Medulla oblongata (tissue), 1 donor: Measurements from ENCODE around the gene UBE2V1.
"Not testable (repeated sequence)": the region's sequence is repeated elsewhere in the genome, so short reads cannot be mapped to it uniquely, and the experiment has no call there.

Experiments
- DNase-seq: peaks from one replicate; pipeline ENCODE4 v3.0.0-alpha.2; 2015; ENCODE audit errors: extremely low spot score

The UBE2V1 gene

GRCh38 chr20:50115041-50115512 is 2.1 kb upstream of the UBE2V1 start:
- no peak for DNase-seq

GRCh38 chr20:50113420-50114224 is 672 bp upstream of the UBE2V1 start:
- no peak for DNase-seq

DNA sequence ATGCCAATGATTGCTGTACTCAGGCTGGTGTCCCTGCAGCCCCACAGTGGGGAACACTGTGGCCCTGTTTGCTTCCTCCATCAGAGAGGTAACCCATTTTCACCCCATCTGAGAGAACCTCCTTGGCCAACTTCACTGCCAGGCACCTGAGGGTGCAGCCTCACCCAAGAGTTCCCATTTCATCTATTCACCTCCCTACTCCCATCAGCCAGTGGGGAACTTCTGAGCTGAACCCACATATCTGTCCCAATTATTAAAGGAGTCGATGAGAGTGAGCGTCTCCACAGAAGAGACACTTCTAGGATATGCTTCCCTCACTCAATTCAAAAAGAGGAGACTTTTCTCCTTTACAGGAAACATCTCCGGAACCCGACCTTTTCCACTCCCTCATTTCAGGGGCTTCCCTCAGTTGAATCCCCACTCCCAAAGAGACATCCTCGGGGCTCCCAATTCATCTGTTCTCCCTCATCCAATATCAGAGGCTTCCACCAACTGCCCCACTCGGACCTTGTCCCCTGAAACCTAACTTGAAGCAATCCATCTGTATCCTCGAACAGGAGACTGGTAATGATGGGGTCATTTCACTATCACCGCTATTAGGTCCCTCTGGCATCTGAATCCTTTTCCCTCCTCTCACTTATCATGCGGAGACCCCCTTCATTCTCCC is 988 bp downstream of the UBE2V1 start:
- no peak for DNase-seq

GRCh38 chr20:50111120-50111828 is 1.7 kb downstream of the UBE2V1 start:
- no peak for DNase-seq

- DNase-seq: no peak
Measured at GRCh38 chr20:50110141-50111047, 2.6 kb downstream of the UBE2V1 start.

GRCh38 chr20:50108556-50109235 is 4.3 kb downstream of the UBE2V1 start:
- DNase-seq: no peak

DNA sequence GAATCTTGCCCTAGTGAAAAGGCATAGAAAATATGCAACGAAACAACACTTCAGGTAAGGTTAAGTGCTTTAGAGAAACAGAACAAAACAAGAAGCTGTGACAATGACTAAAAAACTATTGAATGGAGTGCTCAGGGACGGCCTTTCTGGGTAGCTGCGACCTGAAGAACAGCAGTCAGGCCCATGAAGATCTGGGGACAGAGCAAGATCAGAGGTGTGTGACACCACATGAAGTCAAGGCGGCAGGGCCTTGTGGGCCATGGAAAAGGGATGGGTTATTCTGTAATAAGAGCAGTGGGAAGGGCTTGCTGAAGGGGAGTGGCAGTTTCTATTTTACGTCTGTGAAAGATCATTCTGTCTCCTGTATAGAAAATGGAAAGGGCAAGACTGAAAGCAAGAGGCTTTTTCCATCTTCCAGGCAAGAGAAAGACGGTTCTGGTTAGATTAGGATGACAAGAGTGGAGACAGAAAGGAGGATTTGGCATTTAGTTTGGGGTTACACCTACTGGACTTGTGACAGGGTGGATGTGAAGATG is 5.1 kb downstream of the UBE2V1 start:
- DNase-seq: no peak

DNA sequence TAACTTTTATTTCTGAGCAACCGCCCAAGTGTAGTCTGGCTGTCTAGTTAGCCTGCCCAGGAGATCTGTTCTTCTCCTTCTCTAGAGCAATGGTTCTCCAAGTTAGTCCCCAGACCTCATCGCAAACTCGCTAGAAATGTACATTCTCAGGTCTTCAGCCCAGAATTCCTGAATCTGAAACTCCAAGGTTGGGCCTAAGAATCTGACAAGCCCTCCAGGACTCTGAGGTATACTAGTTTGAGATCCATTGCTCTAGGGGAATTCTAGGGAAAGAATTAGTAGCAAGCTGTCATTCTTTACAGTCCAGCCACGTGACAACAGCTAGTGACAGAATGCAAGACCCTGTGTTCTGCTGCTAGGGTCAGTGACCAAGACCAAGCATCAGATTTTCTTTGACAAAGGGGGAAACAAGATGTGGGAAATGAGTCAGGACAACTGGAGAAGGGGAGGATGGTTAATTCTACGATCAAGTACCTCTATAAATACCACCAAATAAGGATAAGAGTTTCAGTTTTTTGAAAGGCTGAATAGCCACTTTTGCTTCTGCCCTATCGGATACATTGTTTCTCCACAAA is 5.8 kb downstream of the UBE2V1 start:
- no peak for DNase-seq

DNA sequence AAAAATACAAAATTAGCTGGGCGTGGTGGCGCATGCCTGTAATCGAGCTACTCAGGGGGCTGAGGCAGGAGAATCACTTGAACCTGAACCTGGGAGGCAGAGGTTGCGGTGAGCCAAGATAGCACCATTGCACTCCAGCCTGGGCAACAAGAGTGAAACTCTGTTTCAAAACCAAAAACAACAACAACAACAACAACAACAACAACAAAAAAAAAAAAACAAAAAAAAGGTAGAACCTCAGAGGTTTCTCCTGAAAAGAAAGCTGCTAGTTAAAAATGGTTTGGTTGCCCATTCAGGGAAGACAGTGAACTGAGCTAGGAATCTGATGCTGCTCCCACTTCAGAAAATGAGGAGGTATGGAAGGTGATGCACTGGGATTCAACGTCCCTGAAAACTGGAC is 6.3 kb downstream of the UBE2V1 start:
- DNase-seq: not testable (repeated sequence)

DNA sequence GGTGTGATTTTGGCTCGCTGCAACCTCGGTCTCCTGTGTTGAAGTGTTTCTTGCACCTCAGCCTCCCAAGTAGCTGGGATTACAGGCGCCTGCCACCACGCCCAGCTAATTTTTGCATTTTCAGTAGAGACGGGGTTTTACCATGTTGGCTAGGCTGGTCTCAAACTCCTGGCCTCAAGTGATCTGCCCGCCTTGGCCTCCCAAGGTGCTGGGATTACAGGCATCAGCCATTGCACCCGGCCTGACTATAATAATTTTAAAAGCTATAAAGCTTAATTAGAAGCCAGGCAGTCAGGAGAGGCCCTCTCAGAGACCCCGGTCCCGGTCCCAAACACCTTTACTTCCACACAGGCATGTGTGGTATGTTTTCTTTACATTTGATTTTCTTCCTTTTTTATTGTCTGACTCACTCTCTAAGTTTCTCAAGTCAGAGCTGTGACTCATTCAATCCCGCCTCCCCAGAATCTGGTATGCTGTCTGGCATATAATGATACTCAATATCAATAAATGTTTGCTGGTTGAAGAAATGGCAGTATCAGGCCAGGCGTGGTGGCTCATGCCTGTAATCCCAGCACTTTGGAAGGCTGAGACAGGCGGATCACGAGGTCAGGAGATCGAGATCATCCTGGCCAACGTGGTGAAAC is 9.4 kb downstream of the UBE2V1 start:
- not testable (repeated sequence) for DNase-seq

- not testable (repeated sequence) for DNase-seq
Measured at GRCh38 chr20:50102551-50102950, 10.4 kb downstream of the UBE2V1 start.

- DNase-seq: no peak
Measured at GRCh38 chr20:50101887-50102286, 11.1 kb downstream of the UBE2V1 start.

- DNase-seq: no peak
Measured at GRCh38 chr20:50101281-50101680, 11.7 kb downstream of the UBE2V1 start.

- DNase-seq: no peak
Measured at GRCh38 chr20:50100552-50100951, 12.4 kb downstream of the UBE2V1 start.

DNA sequence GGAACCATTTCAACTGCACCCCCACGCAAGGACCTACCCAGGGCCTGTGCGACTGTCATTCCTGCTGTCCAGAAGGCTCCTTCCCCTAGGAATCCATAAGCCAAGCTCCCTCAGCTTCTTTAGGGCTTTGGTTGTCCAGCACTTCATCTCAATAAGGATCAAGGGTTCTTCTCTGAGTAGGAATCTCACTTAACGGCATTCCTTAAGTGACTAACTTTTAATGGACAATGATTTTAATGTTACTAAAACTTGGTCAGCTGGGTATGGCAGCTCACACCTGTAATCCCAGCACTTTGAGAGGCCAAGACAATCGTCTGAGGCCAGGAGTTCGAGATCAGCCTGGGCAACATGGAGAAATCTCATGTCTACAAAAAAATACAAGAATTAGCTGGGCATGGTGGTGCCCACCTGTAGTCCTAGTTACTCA is 13.4 kb downstream of the UBE2V1 start:
- DNase-seq: no peak

DNA sequence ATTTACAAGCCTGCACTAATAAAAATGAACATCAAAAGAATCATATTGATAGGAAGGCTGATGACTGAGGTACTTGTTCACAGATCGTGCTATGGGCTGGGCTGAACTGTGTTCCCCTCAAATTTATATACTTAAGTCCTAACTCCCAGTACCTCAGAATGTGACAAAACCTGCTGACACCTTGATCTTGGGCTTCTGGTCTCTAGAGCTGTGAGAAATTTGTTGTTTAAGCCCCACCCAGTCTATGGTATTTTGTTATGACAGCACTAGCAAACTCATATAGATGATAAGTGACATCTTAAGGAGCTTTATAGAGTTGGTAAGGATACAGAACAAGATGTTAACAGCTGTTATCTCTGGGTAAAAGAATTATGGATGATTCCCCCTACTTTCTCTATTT is 13.8 kb downstream of the UBE2V1 start:
- DNase-seq: no peak

- no peak for DNase-seq
Measured at GRCh38 chr20:50098259-50098658, 14.7 kb downstream of the UBE2V1 start.

DNA sequence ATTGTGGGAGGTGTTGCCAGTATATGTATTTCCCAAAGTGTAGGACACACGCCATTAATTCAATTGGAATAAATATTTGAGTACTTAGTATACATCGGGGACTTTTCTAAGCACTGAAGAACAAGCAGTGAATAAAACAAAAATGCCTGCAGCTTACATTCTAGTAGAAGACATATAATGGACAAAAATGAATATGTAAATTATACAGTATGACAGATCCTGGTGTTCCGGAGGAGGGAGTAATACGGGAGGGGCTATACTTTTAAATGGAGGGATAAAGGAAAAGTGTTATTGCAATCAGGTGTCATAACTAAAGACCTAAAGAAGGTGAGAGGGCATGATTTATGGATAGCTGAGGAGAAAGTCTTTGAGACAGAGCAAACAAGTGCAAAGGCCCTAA is 15.1 kb downstream of the UBE2V1 start:
- DNase-seq: no peak

GRCh38 chr20:50096237-50096636 is 16.7 kb downstream of the UBE2V1 start:
- DNase-seq: no peak
